NCI-H1436 (cell line): ENCODE measurements around the gene REXO5.
A peak's percentile ranks its signal among the peaks of the same experiment; 100 is the strongest.
"Not testable (repeated sequence)": the region's sequence is repeated elsewhere in the genome, so short reads cannot be mapped to it uniquely, and the experiment has no call there.

Source experiments
- DNase-seq: peaks from one replicate; lab custom pipeline; 2025; lab: John Stamatoyannopoulos, UW

REXO5 gene, protein sequence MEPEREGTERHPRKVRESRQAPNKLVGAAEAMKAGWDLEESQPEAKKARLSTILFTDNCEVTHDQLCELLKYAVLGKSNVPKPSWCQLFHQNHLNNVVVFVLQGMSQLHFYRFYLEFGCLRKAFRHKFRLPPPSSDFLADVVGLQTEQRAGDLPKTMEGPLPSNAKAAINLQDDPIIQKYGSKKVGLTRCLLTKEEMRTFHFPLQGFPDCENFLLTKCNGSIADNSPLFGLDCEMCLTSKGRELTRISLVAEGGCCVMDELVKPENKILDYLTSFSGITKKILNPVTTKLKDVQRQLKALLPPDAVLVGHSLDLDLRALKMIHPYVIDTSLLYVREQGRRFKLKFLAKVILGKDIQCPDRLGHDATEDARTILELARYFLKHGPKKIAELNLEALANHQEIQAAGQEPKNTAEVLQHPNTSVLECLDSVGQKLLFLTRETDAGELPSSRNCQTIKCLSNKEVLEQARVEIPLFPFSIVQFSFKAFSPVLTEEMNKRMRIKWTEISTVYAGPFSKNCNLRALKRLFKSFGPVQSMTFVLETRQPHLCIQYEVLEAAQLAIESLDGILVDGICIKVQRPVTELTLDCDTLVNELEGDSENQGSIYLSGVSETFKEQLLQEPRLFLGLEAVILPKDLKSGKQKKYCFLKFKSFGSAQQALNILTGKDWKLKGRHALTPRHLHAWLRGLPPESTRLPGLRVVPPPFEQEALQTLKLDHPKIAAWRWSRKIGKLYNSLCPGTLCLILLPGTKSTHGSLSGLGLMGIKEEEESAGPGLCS

GRCh38 chr16:20806168-20807050 is at the start of gene REXO5, which contains the start of gene ERI2:
Gene REXO5 (plus strand): TSS chr16:20806527. CDS start chr16:20806954, 427 bp downstream.
Gene ERI2 (minus strand): TSS chr16:20806472. CDS start chr16:20806430, 42 bp downstream.
- DNase-seq: peak; percentile 88

GRCh38 chr16:20760346-20760745 is 46.0 kb upstream of the REXO5 start:
- DNase-seq: no peak

- DNase-seq: no peak
These were observed 45.2 kb upstream of the REXO5 start for GRCh38 chr16:20761175-20761574.

DNA sequence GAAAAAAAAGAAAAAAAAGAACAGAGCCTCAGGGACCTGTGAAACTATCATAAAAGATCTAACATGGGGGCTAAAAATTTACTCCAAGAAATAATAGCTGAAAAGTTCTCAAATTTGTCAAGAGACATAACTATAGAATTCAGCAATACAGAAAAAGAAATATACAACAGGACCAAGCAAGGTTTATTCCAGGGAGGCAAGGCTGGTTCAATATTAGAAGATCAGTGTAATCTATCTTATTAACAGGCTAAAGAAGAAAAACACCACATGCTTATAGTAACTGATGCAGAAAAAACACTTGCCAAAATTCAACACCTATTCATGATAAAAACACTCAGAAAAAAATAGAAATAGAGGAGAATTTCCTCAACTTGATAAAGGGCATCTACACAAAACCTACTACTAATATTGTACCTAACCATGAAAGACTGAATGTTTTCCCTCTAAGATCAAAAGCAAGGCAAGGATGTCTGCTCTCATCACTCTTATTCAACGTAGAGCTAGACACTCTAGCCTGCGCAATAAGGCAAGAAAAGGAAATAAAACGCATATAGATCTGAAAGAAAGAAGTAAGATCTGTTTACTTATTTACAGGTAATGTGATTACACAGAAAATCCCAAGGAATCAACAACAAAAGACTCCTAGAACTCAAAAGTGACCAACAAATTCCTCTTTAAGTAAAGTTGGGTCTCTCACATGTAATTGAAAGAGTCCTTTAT is 43.8 kb upstream of the REXO5 start:
- DNase-seq: no peak

- no peak for DNase-seq
These were observed 42.7 kb upstream of the REXO5 start, which contains the start of gene ACSM3 for GRCh38 chr16:20763461-20764232. Gene ACSM3 (plus strand): TSS chr16:20764014. CDS start chr16:20770035, 6,021 bp downstream.

DNA sequence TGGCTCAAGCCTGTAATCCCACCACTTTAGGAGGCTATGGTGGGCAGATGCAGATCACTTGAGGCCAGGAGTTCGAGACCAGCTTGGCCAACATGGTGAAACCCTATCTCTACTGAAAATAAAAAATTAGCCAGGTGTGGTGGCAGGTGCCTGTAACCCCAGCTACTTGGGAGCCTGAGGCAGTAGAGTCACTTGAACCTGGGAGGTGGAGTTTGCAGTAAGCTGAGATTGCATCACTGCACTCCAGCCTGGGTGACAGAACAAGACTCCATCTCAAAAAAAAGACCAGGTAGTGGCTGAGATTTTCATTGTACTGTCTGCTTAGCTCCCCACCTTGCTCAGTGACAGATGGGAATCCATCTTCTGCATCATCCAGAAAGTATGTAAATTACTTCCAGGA is 41.9 kb upstream of the REXO5 start:
- DNase-seq: not testable (repeated sequence)

DNA sequence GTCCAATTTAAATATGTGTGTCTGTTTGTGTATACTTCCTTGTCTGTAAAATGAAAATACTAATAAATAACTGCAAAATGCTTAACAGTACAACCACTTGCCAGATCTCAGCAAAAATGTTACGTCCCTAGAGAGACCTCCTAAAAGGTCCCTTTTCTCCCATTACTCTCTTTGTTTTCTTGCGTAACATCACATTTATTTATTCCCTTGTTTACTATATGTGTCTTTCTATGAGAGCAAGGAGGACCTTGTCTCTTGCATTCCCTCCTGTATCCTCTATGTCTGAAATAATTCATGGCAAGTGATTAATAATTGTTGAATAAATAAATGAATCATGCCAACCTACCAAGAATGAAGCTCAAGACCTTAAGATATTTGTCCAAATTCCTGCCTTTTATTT is 40.6 kb upstream of the REXO5 start:
- no peak for DNase-seq

DNA sequence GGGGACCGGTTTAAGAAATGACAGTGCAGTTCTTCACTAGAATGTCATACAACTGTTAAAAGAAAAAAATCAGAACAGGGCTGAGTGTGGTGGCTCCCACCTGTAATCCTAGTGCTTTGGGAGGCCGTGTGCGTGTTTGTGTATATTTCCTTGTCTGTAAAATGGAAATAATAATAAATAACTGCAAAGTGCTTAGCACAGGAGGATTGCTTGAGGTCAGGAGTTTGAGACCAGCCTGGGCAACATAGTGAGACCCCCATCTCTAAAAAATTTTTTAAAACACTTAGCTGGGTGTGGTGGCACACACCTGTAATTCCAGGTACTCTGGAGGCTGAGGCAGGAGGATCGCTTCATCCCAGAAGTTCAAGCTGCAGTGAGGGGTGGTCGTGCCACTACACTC is 40.0 kb upstream of the REXO5 start:
- DNase-seq: no peak

- DNase-seq: no peak
These were observed 38.8 kb upstream of the REXO5 start for GRCh38 chr16:20767577-20767976.

- DNase-seq: no peak
These were observed 38.2 kb upstream of the REXO5 start for GRCh38 chr16:20768121-20768520.

DNA sequence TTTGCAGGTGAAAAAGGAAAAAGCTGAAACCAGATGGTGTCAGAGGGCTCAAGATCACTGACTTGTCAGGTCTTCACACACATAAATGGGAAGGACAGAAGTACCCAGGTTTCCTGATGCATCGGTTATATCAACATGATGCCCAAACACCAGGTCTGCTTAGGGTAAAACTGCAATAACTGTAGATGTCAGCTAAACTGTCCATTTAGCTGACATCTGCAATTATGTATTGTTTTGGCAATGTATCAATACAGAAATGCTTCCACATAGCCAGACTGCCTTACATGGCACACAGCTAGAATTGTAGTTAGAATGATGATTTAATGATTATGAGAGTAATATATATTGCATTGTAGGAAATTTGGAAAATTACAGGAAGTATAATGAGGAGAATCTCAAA is 37.5 kb upstream of the REXO5 start:
- DNase-seq: no peak

- DNase-seq: no peak
These were observed 32.6 kb upstream of the REXO5 start for GRCh38 chr16:20773679-20774078.

- peak; percentile 20 for DNase-seq
These were observed 31.5 kb upstream of the REXO5 start for GRCh38 chr16:20774703-20775362.

- no peak for DNase-seq
These were observed 24.6 kb upstream of the REXO5 start for GRCh38 chr16:20781697-20782096.

DNA sequence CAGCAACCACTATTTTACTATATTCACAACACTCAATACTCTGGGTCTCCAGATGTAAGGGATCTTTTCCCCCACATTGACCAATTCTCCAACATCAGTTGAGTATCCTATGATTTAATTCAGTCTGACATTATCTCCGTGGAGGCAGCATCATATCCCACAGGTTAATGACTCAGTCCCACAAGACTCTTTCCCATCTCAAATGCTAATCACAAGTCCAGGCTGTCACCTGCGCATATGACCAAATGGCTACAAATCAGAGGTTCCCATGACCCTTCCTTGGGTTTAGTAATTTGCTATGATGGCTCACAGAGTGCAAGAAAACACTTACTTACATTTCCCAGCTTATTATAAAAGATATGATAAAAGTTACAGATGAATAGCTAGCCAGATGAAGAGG is 23.9 kb upstream of the REXO5 start:
- DNase-seq: no peak

DNA sequence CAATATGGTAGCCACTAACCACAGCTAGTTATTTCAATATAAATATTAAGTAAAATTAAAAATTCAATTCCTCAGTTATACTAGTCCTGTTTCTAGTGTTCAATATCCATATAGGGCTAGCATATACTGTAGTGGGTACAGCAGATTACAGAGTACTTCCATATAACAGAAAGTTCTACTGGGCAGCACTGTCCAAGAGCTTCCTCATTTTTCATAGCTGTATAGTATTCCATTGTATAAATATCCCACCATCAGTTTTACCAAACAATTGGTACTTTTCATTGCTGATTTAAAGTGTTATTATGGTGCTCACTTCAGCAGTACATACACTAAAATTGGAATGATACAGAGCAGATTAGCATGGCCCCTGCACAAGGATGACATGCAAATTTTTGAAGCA is 22.1 kb upstream of the REXO5 start:
- DNase-seq: no peak

DNA sequence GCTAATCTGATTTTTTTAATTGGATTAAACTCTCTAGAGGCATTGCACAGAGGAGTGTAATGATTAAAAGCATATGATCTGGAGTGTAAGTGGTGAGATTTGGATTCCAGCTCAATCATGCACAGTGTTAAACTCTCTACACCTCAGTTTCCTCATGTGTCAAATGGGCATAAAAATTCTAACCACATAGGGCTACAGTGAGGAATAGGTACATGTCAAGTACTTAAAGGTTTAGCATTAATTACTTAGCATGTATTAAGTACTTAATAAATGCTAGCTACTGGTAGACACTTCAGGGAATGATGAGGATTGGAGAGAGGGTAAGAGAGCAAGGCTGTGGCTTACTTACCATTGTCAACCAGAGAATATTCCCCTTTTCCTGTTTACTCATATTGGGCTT is 17.2 kb upstream of the REXO5 start:
- no peak for DNase-seq

GRCh38 chr16:20791923-20792612 is 14.3 kb upstream of the REXO5 start:
- no peak for DNase-seq

DNA sequence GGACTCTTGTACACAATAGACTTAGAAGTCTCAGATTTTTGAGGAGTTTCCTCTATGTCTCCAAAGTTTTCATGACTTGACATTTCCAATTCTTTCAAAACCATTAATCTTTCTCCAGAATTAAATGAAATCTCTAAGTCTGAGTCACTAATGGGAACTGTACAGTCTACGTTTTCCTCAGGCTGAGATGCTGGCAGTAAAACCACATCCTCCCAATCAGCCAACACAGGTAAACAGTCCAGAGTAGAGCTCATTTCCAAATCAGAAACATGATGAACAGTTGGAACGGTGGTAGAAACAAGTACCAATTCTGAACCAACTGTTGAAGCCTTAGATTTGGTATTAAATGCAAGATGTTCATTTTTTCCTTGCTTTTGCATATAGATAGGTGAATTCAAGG is 8.0 kb upstream of the REXO5 start:
- no peak for DNase-seq
